Body of pancreas (tissue), 4 donors: ENCODE data around the gene MROH9.

Experiments used
- POLR2A ChIP-seq, 3 donors: fragments of 450-650 bp; IDR thresholded peaks; one replicate each; pipeline ENCODE4 v1.6.1; 2016; ENCODE audit warnings: antibody characterized with exemption in 3 of 3, mild to moderate bottlenecking in 2 of 3
- TF ChIP-seq, protein P1 (sequence below), 7 experiments: fragments of 450-650 bp in 4 of 7; fragments of 200-600 bp in 3 of 7; sonication (generic) in 3 of 7; IDR thresholded peaks; one replicate each; pipeline ENCODE4 v1.5.1; 2016 to 2019; ENCODE audit warnings: antibody characterized with exemption in 7 of 7

DNA sequence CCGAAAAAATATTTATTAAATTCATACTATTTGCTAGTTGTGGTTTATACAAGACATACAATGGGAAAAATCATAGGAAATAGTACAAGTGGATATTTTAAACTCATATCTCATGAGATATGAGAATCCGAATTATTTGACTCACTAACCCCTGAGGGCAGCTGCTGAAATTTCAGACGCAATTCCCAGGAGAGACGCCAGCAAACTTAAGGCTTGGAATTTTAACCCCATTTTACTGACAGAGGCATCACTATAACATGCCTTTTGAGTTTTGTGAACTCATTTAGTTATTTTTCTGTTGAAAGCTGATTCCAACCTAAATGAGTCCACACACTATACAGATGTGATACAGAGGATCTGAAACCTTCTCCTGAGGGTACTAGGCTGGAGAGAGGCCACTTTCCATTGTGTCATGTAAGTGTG lies 5.9 kb upstream of the MROH9 start:
- TF ChIP-seq, protein P1, sequence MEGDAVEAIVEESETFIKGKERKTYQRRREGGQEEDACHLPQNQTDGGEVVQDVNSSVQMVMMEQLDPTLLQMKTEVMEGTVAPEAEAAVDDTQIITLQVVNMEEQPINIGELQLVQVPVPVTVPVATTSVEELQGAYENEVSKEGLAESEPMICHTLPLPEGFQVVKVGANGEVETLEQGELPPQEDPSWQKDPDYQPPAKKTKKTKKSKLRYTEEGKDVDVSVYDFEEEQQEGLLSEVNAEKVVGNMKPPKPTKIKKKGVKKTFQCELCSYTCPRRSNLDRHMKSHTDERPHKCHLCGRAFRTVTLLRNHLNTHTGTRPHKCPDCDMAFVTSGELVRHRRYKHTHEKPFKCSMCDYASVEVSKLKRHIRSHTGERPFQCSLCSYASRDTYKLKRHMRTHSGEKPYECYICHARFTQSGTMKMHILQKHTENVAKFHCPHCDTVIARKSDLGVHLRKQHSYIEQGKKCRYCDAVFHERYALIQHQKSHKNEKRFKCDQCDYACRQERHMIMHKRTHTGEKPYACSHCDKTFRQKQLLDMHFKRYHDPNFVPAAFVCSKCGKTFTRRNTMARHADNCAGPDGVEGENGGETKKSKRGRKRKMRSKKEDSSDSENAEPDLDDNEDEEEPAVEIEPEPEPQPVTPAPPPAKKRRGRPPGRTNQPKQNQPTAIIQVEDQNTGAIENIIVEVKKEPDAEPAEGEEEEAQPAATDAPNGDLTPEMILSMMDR (IDR thresholded peaks at IDR 0.05): no peak
- no peak for TF ChIP-seq POLR2A (IDR thresholded peaks at IDR 0.05)
